ENCODE data around the gene SYT2.

- TF ChIP-seq HEY1 (CRISPR knock-in tag; IDR thresholded peaks at IDR 0.05; ENCODE audit: borderline replicate concordance) = no peak
- TF ChIP-seq ZNF764 (CRISPR knock-in tag; IDR thresholded peaks at IDR 0.05; ENCODE audit: low read depth) = no peak
- TF ChIP-seq REST (IDR thresholded peaks at IDR 0.05; ENCODE audit: borderline replicate concordance) = no peak
- TF ChIP-seq REST (CRISPR knock-in tag; IDR thresholded peaks at IDR 0.05; ENCODE audit: low read depth) = no peak
- TF ChIP-seq, protein P1, sequence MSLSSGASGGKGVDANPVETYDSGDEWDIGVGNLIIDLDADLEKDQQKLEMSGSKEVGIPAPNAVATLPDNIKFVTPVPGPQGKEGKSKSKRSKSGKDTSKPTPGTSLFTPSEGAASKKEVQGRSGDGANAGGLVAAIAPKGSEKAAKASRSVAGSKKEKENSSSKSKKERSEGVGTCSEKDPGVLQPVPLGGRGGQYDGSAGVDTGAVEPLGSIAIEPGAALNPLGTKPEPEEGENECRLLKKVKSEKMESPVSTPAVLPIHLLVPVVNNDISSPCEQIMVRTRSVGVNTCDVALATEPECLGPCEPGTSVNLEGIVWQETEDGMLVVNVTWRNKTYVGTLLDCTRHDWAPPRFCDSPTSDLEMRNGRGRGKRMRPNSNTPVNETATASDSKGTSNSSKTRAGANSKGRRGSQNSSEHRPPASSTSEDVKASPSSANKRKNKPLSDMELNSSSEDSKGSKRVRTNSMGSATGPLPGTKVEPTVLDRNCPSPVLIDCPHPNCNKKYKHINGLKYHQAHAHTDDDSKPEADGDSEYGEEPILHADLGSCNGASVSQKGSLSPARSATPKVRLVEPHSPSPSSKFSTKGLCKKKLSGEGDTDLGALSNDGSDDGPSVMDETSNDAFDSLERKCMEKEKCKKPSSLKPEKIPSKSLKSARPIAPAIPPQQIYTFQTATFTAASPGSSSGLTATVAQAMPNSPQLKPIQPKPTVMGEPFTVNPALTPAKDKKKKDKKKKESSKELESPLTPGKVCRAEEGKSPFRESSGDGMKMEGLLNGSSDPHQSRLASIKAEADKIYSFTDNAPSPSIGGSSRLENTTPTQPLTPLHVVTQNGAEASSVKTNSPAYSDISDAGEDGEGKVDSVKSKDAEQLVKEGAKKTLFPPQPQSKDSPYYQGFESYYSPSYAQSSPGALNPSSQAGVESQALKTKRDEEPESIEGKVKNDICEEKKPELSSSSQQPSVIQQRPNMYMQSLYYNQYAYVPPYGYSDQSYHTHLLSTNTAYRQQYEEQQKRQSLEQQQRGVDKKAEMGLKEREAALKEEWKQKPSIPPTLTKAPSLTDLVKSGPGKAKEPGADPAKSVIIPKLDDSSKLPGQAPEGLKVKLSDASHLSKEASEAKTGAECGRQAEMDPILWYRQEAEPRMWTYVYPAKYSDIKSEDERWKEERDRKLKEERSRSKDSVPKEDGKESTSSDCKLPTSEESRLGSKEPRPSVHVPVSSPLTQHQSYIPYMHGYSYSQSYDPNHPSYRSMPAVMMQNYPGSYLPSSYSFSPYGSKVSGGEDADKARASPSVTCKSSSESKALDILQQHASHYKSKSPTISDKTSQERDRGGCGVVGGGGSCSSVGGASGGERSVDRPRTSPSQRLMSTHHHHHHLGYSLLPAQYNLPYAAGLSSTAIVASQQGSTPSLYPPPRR (CRISPR knock-in tag; IDR thresholded peaks at IDR 0.05; ENCODE audit: borderline replicate concordance) = no peak
- TF ChIP-seq CTCF (IDR thresholded peaks at IDR 0.05 in 2 of 3, conservative IDR thresholded peaks at IDR 0.05 in 1 of 3; ENCODE audit: insufficient read depth in 2 of 3, low read depth in 1 of 3, low read length in 3 of 3) = no peak
- TF ChIP-seq SIX5 (IDR thresholded peaks at IDR 0.05; ENCODE audit: borderline replicate concordance in 1 of 2, insufficient read depth in 1 of 2, low read depth in 1 of 2, low read length in 2 of 2) = no peak
- no peak for TF ChIP-seq JUNB (CRISPR knock-in tag; conservative IDR thresholded peaks at IDR 0.05)
- no peak for TF ChIP-seq ATF1 (CRISPR knock-in tag; IDR thresholded peaks at IDR 0.05)
- no peak for TF ChIP-seq ATF1 (tag; IDR thresholded peaks at IDR 0.05)
- TF ChIP-seq RBM22 (IDR thresholded peaks at IDR 0.05; ENCODE audit: low read depth, low read length, poor library complexity, severe bottlenecking) = no peak
- TF ChIP-seq ZFP1 (CRISPR knock-in tag; IDR thresholded peaks at IDR 0.05) = no peak
- no peak for TF ChIP-seq FOXK2 (conservative IDR thresholded peaks at IDR 0.05 in 1 of 2, IDR thresholded peaks at IDR 0.05 in 1 of 2; ENCODE audit: low read depth in 2 of 2)
- TF ChIP-seq NBN (IDR thresholded peaks at IDR 0.05; ENCODE audit: low read depth) = no peak
Observed at GRCh38 chr1:202754293-202754692, 44.0 kb upstream of the SYT2 start.
